HG03066 (cell line): ENCODE measurements around the gene EFCAB7.
"Not testable (repeated sequence)": the region's sequence is repeated elsewhere in the genome, so short reads cannot be mapped to it uniquely, and the experiment has no call there.

Experiments
- ATAC-seq: cut with Tn5 transposase; IDR thresholded peaks from one replicate; pipeline ENCODE4 v1.9.1; 2021; ENCODE audit warnings: low read depth; ENCODE audit not compliant: unreplicated experiment

The EFCAB7 gene

DNA sequence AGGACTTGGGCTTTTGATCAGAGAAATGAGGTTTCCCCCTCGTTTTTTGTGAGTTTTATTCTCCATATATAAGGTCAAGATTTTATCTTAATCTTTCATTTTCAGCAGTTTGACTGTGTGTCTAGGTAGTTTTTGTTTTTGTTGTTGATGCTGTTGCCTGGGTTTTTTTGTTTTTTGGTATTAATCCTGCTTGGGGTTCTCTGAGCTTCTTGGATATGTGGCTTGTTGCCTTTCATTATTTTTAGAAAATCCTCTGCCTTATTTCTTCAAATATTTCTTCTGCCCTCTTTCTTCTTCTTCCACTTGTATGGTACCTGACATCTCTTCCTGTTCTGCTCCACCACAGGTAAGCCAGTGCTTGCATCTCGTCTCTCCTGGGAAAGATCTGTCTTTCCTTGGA lies 25.0 kb downstream of the EFCAB7 start:
- no peak for ATAC-seq

DNA sequence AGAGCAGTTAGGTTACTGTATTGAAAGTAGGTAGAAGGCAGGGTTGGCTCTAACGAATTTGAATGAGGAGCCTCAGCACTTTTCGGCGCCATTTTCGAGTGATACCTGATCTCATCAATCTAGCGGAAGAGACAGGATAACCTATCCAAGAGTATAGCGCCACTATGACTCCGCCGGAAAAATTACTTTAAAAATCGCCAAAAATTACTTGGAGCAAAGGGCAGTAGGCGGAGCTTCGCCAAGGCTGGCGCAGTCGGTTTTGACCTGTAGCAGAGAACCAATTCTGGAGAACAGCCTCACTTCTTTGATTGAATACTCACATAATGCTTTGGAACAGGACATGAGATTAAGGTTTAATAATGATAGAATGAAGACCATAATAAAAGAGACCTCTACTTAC lies 25.6 kb downstream of the EFCAB7 start:
- ATAC-seq, result no peak

- no peak for ATAC-seq
Observed at GRCh38 chr1:63555480-63555879, 32.2 kb downstream of the EFCAB7 start.

GRCh38 chr1:63557365-63557987 lies 34.2 kb downstream of the EFCAB7 start:
- ATAC-seq, result no peak

DNA sequence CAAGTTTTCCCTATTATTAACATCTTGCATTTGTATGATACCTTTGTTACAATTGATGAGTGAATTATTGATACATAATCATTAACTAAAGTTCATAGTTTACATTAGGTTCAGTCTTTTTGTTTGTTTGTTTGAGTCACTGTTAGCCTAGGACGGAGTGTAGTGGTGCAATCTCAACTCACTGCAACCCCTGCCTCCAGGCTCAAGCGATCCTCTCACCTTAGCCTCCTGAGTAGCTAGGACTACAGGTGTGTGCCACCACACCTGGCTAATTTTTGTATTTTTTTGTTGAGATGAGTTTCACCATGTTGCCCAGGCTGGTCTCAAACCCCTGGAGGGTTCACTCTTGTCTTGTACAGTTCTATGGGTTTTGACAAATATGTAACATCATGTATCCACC lies 36.0 kb downstream of the EFCAB7 start:
- no peak for ATAC-seq

- no peak for ATAC-seq
Observed at GRCh38 chr1:63563745-63564144, 40.4 kb downstream of the EFCAB7 start.

DNA sequence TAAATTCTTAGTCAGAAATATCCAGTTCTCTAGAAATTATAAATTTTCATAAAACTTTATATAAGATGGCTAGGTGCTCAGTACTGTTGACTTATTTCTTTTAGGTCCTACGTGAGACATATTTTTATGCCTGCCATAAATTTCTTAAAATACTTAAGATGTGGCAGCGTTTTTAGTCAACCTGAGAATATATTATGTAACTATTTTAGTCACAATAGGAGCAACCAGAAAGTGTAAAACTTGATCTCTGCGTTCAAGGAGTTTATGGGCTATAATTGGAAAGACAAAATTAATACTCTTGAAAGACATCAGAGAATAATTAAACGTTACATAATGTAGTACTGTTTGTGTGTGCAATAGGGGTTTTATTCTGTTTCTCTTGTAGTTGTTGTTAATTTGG lies 45.7 kb downstream of the EFCAB7 start:
- ATAC-seq, result no peak

DNA sequence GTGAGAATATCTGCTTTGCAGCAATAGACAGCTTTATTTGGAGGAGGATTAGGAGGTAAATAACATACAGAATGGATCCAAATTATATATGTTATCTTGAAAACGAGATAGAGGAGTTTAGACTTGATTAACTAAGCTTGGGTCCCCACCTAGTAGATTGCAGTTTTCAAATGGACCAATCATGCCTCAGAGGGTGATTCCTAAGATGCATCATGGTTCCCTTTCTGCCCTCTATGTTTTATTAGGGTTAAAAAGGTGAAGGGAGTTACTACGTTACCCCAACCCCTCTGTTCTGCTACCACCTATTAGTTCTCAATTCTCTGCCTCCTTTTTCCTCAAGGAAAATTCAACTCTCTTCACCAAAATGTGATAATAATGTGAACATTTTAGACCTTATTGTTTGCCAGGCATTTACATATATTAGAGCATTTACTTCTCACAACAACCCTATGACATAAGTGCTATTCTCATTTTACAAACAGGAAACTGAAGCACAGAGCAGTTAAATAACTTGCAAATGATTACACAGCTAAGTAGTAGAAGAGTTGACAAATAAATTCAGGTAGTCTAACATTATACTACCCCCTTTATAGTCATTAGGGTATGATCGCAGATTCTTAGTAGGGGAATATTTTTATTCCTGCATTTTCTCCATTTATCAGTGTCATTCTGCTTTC lies 46.5 kb downstream of the EFCAB7 start:
- ATAC-seq, result no peak

- ATAC-seq, result not testable (repeated sequence)
Observed at GRCh38 chr1:63572686-63573085, 49.4 kb downstream of the EFCAB7 start.

GRCh38 chr1:63574203-63574796 lies 51.0 kb downstream of the EFCAB7 start:
- not testable (repeated sequence) for ATAC-seq

DNA sequence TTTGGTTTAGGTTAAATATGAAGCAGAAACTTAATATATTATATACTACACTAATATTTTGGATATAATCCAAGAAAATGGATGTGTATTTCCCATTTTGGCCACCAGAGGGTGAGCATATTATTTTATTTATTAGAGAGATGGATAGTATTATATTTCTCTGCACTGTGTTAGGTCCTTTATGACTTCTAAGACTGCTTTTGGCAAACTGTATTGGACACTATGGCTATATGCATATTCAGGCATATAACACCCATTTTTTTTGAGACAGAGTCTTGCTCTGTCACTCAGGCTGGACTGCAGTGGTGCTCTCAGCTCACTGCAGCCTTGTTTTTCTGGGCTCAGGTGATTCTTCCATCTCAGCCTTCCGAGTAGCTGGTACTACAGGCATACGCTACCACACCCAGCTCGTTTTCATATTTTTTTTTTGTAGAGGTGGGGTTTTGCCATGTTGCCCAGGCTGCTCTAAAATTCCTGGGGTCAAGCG lies 52.1 kb downstream of the EFCAB7 start:
- no peak for ATAC-seq

GRCh38 chr1:63586326-63586725 lies 63.0 kb downstream of the EFCAB7 start:
- not testable (repeated sequence) for ATAC-seq

- no peak for ATAC-seq
Observed at GRCh38 chr1:63590166-63590560, 66.8 kb downstream of the EFCAB7 start.

- no peak for ATAC-seq
Observed at GRCh38 chr1:63592536-63593302, 69.4 kb downstream of the EFCAB7 start.

DNA sequence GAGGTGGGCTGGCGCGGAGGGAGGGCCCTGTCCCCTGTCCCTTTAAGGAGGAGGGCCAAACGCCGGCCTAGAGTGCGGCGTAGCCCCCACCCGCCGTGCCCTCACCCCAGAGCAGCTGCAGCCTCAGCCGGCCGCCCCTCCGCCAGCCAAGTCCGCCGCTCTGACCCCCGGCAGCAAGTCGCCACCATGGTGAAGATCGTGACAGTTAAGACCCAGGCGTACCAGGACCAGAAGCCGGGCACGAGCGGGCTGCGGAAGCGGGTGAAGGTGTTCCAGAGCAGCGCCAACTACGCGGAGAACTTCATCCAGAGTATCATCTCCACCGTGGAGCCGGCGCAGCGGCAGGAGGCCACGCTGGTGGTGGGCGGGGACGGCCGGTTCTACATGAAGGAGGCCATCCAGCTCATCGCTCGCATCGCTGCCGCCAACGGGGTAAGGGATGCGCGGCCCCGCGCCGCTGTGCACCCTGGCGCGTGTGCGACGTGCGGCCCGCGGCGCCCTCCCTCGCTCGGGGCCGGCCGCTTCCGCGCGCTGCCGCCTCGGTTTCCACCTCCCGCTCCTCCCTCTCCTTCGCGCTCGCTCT lies 70.1 kb downstream of the EFCAB7 start, which contains the start of gene PGM1:
PGM1 (plus strand) TSS at position 109 of the 583 bp plus-strand sequence; CDS start at position 187, 78 bp downstream.
- ATAC-seq, result peak; percentile 64

- ATAC-seq, result peak; percentile 40
Observed at GRCh38 chr1:63593886-63594605, 70.7 kb downstream of the EFCAB7 start.

DNA sequence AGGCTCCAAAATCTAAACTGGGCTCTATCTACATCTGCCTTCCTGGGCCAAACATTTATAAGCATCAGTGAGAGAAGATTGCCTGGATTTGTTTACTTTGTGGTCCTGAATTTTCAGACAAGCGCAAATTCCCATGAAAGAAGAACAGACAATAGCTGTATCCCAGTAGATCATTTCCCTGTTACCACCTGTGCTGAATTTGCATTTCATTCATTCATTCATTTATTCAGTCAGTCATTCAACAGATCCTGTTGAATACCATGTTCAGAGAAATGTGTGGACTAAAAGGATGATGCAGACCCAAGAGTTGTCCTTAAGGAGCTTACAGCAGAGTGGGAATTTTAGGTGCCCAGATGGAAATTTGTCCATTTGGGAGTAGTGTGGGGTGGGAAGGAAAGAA lies 72.1 kb downstream of the EFCAB7 start:
- ATAC-seq, result no peak

- ATAC-seq, result no peak
Observed at GRCh38 chr1:63599799-63600198, 76.5 kb downstream of the EFCAB7 start.

DNA sequence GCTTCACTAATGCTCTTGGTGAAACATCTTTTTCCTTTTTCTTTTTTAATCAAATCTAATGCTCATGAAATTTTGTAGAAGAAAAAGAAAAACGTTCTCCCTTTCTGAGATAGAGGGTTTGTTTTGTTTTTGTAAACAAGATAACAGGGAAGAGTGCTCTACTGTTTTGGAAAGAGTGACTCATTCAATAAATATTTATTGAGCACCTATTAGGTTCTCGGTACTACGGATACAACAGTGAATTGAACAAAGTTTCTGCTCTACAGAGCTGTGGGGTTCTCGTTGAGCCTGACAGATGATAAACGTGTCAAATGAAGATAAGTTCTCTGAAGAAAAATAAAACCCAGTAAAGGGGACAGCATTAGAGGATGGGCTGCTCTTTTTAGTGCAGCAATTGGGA lies 76.9 kb downstream of the EFCAB7 start:
- no peak for ATAC-seq

- no peak for ATAC-seq
Observed at GRCh38 chr1:63601061-63601460, 77.7 kb downstream of the EFCAB7 start.
